Body of pancreas (tissue), 4 donors: ENCODE measurements around the gene SETD7.

Experiments used
- POLR2A ChIP-seq, 3 donors: fragments of 450-650 bp; IDR thresholded peaks; one replicate each; pipeline ENCODE4 v1.6.1; 2016; ENCODE audit warnings: antibody characterized with exemption in 3 of 3, mild to moderate bottlenecking in 2 of 3
- TF ChIP-seq, protein P1 (sequence below), 7 experiments: fragments of 450-650 bp in 4 of 7; fragments of 200-600 bp in 3 of 7; sonication (generic) in 3 of 7; IDR thresholded peaks; one replicate each; pipeline ENCODE4 v1.5.1; 2016 to 2019; ENCODE audit warnings: antibody characterized with exemption in 7 of 7

DNA sequence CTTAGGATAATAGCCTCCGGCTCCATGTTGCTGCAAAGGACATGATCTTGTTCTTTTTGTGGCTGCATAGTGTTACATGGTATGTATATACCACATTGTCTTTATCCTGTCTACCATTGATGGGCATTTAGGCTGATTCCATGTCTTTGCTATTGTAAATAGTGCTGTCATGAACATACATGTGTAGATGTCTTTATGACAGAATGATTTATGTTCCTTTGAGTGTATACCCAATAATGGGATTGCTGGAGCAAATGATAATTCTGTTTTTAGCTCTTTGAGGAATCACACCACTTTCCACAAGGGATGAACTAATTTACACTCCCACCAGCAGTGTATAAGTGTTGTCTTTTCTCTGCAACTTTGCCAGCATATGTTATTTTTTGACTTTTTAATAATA, 97.5 kb downstream of the SETD7 start:
- TF ChIP-seq, protein P1, sequence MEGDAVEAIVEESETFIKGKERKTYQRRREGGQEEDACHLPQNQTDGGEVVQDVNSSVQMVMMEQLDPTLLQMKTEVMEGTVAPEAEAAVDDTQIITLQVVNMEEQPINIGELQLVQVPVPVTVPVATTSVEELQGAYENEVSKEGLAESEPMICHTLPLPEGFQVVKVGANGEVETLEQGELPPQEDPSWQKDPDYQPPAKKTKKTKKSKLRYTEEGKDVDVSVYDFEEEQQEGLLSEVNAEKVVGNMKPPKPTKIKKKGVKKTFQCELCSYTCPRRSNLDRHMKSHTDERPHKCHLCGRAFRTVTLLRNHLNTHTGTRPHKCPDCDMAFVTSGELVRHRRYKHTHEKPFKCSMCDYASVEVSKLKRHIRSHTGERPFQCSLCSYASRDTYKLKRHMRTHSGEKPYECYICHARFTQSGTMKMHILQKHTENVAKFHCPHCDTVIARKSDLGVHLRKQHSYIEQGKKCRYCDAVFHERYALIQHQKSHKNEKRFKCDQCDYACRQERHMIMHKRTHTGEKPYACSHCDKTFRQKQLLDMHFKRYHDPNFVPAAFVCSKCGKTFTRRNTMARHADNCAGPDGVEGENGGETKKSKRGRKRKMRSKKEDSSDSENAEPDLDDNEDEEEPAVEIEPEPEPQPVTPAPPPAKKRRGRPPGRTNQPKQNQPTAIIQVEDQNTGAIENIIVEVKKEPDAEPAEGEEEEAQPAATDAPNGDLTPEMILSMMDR (IDR thresholded peaks at IDR 0.05): no peak
- no peak for TF ChIP-seq POLR2A (IDR thresholded peaks at IDR 0.05)
